Breast epithelium (tissue), 3 donors: Measurements from ENCODE around the gene MAPK11.

Source experiments
- CTCF ChIP-seq, 3 donors: fragments of 450-650 bp; IDR thresholded peaks; one replicate each; pipeline ENCODE4 v1.5.1; 2016 to 2017; ENCODE audit warnings: antibody characterized with exemption in 3 of 3, mild to moderate bottlenecking in 3 of 3, moderate library complexity in 3 of 3
- POLR2A ChIP-seq: fragments of 450-650 bp; IDR thresholded peaks from one replicate; pipeline ENCODE4 v1.6.1; 2016; ENCODE audit warnings: antibody characterized with exemption, mild to moderate bottlenecking, moderate library complexity
- POLR2AphosphoS5 ChIP-seq, 3 donors: sonication (generic); formaldehyde crosslinking; IDR thresholded peaks; one replicate each; pipeline ENCODE4 v1.6.1; 2017; ENCODE audit warnings: antibody characterized with exemption in 3 of 3

GRCh38 chr22:50218996-50219727 is 51.0 kb downstream of the MAPK11 start:
- TF ChIP-seq CTCF (IDR thresholded peaks at IDR 0.05): no peak
- no peak for TF ChIP-seq POLR2A
- TF ChIP-seq POLR2AphosphoS5 (IDR thresholded peaks at IDR 0.05): no peak
